HG02970 (cell line): Measurements from ENCODE around the gene MACROD2.

Experiments
- ATAC-seq: cut with Tn5 transposase; IDR thresholded peaks from one replicate; pipeline ENCODE4 v1.9.1; 2021; ENCODE audit warnings: mild to moderate bottlenecking, moderate library complexity, moderate number of reproducible peaks; ENCODE audit not compliant: unreplicated experiment, low FRiP score

Gene MACROD2

DNA sequence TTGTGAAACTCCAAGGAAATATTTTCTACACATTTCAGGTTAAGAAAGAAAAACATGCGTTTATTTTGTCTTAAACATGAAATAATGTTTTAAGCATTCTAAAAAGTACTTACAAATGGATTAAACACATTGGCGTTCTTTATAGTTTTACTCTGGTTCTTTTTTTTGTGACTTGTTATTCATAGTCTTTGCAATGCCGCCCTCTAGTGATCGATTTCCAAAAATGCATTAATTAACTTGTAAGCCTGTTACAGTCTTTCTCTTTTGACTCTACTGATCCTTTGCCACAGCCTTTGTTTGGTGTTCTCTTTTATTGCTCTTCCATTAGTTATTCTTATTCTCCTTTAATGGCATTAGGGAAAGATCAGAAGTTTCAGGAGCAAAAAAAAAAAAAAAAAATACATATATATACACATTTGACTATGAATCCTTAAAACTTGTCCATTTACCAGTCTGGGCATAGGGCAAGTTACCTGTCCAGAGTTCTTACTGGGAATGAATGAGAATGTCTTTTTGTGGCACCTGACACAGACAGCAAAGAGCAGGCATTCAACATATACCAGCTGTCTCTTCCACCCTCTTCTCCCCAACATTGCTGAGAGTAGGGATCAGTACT, 59.9 kb downstream of the MACROD2 start:
- no peak for ATAC-seq

DNA sequence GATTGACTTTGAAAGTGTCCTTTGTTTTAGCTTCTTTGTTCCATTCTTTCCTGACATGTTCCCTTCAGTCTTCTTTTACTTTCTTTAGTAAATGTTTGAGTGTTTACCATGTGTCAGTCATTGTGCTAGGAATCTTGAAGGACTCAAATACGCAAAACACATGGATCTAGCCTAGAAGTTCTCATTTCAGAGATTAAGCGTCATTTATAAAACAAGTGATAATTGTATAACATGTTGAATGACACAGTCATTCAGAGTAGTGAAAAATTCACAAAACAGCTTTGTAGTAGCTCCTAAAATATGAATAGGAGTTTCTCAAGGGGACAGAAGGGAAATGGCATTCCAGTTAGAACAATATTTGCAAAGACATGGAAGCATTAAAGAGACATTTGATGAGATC, 66.9 kb downstream of the MACROD2 start:
- ATAC-seq, result no peak

DNA sequence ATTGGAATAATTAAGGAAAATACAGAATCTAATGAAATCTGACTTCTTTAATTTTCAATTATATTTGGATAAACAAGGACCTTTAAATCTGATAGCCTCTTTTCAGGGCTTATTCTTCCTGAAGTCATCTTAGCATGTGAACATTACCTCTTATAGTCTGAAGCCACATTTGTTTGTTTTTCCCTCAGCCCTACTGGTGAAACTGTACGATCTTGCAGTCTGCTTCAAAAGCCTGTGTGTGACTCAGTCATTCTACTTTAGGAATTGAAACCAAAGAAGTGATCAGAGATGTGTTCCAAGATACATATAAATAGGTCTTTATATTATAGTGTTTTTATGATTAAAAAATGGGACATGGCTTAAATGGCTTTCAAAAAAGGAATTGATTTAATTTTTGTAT, 67.5 kb downstream of the MACROD2 start:
- no peak for ATAC-seq

DNA sequence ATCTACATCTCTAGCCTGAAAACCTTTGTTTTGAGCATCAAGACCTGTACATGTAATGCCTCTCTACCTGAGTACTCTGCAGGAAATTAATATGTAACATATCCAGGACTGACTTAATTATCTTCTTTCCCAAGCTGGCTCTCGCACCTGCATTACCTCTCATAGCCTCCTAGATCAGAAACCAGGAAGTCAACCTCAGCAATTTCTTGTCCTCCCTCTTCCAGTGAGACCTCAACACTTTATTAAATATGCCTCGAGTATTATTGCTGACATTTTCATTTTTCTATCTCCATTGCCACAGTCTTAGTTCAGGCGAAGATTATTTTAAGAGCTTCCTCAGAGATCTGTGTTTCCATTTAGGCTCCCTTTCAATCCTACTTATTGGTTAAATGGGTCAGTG, 69.0 kb downstream of the MACROD2 start:
- ATAC-seq, result no peak

DNA sequence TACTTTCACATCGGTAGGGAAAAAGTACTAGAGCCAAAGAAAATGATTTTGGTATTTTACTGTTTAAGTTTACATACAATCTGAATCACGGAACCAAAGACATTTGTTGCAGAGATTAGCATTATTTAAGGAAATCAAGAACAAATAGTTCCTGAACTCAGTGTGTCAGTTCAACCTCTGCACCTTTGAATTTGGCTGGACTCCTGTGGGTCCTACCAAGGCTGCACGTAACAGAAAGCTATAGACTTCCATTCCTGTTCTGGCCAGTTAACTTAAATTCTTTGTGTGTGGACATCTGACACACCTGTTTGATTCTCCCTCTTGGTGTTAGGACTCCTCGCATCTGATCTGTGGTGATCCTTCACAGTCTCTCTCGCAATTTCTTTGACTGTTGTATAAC, 69.6 kb downstream of the MACROD2 start:
- no peak for ATAC-seq

DNA sequence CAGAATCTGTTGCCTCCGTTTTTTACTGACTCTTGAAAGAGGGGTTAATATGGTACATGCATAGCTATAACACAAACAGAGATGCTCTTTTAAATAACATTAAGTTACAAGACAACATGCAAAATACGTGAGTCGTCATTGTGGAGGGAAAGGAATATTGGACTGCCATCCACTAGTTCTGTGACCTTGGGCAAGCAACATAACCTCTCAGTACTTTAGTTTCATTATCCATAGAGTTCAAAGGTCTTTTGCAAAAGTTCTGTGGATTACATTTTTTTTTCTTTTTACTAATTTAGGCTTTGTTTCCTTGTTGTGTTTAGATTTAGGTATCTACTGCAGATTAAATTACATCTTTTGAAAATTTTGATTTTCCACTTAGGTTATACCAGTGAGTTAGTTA, 70.5 kb downstream of the MACROD2 start:
- ATAC-seq, result no peak

DNA sequence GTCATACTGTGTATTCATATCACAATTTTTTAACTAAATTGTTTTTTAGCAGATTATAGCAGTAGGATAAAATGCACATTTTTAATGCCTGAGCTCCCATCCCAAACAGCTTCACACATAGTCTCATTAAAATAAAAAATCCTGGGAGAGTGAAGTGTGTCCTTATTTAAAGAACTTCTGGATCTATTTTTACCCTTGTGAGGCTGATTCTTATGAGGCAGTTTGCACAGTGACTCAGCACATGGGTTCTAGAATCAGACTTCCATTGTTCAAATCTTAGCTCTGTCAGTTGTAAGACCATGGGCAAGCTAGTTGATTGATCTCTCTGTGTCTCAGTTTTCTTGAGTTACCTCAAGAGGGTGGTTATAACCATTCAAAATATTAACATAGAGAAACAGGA, 72.3 kb downstream of the MACROD2 start:
- no peak for ATAC-seq

DNA sequence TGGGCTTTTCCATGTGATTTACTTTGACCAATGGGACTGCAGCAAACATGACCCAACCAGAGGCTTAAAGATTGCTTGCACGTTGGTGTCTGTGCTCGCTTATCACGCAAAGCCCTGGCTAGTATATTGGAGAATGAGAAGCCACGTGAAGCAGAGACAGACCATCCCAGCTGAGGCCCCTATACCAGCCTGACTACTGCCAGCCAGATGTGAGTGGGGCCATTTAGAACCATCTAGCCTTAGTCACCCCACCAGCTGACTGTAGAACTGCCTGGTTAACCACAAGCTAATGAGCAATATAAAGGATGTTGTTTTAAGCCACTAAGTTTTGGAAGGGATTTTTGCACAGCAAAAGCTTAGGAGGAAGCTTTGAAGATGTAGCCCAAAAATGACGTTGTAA, 74.5 kb downstream of the MACROD2 start:
- no peak for ATAC-seq

DNA sequence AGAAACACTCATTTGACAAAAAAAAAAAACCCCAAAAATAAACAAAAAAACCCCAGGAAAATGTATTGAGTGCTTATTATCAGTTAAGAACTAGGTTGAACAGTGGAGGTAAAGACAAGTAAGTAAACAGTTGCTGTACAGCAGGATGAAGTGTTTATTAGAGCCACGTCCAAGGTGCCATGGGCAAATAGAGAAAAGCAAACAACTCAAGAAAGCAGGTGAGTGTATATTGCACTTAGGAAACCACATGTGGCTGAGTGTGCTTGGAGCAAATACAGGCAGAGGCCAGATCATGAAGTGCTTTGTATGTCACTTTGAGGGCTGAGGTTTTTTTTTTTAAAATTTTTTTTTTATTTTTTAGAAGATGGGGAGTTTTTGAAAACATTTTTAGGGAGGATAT, 98.3 kb downstream of the MACROD2 start:
- ATAC-seq, result no peak

DNA sequence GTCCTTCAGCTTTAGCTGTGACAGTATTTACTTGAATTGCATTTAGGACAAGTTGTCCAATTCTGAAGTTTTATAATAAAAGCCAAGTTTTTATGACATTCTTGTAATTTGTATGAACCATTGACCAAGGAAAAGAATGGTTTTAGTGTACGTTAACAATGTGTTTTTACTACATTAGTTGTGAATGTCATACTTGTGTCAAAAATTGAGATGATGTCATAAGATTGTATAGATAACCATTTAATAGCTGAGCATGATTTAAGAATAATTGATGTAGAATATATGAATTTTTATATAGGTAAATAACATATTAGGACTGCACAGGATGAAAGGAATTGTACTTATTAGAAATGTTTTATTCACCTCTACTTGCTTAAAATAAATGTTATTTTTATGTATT, 102.9 kb downstream of the MACROD2 start:
- no peak for ATAC-seq

DNA sequence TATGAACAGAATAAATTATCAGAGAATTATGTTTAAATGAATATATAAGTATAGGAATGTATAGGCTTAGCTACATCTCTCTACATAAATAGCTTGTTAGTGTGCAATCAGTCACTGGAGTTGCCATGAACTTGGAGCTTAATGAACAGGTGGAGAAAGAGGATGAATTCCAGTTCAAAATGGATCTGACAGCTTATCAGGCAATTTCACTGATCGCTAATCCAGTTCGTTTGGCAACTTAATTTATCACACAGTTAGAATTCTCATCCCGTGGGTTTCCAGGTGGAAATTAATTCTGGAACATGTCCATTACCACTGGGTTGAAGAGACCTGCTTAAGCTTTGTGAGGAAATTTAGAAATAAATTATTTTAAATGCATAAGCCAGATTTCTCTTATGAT, 118.1 kb downstream of the MACROD2 start:
- ATAC-seq, result no peak

DNA sequence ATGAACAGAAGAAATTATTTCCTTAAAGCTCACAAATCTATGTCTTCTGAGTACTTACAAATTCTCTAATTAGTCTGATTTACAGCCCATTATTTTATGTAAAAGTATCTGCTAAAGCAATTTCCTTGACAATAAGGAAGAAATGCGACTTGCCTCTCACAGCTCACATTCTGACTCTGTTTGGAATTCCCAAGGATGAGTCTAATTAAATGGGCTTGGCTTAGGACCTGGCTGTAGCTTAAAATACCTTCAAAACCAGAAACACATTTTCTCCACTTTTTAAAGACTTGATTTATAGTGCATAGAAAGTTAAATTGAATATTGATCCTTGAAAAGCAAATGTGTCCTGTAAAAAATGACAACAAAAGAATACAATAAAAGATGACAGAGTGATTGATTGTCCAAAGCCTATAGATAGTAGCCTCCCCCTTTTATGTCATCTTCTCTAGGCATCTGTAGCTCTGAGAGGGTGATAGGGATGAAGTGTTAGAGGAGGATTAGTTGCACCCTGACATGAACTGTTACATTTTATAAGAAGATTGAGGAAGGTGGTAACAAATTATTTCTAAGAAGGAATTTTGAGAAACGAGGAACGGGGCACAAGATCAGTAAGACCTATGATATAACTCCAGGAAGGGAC, 118.9 kb downstream of the MACROD2 start:
- ATAC-seq, result no peak

DNA sequence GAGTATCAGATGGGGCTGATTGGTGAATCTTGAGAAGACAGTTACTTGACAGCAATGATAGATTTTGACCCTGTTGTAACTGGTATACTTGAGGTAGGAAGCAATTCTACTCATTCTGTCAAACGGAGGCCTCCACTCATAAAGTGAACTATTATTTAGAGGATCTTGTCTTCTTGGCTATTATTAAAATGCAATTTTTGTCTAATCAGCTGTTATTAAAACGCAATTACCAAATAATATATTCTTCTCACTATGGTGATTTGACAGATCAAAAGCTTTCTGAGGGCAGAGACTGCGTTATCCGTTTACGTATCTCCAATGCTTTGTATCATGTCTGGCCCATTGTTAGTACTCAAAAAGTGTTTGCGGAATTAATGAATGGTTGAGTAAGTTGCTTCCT, 120.7 kb downstream of the MACROD2 start:
- no peak for ATAC-seq

DNA sequence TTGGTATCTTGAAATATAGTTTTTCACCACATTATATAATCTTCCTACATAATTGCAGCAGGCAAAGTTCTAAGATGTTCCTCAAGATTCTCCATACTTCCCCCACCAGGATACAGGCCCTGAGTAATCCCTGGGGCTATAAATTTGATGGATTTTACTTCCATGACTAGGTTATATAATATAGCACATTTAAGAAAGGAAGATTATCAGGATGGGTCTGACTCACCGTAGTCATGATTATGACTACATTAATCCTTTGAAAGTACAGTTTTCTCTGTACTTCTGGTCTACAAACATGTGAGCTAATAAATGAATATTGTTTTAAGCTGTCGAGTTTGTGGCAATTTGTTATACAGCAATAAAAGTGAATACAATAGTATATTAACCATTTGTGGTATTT, 122.5 kb downstream of the MACROD2 start:
- no peak for ATAC-seq

DNA sequence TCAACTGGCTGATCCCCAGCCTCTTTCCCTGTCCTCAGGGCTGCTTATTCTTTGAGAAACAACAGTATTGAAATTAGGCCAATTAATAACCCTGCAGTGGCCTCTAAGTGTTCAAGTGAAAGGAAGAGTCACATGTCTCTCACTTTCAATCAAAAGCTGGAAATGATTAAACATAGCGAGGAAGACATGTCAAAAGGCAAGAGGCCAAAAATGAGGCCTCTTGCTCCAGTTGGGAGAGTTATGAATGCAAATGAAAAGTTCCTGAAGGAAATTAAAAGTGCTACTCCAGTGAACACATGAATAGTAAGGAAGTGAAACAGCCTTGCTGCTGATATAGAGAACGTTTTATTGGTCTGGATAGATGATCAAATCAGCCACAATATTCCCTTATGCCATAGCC, 131.5 kb downstream of the MACROD2 start:
- ATAC-seq, result no peak

DNA sequence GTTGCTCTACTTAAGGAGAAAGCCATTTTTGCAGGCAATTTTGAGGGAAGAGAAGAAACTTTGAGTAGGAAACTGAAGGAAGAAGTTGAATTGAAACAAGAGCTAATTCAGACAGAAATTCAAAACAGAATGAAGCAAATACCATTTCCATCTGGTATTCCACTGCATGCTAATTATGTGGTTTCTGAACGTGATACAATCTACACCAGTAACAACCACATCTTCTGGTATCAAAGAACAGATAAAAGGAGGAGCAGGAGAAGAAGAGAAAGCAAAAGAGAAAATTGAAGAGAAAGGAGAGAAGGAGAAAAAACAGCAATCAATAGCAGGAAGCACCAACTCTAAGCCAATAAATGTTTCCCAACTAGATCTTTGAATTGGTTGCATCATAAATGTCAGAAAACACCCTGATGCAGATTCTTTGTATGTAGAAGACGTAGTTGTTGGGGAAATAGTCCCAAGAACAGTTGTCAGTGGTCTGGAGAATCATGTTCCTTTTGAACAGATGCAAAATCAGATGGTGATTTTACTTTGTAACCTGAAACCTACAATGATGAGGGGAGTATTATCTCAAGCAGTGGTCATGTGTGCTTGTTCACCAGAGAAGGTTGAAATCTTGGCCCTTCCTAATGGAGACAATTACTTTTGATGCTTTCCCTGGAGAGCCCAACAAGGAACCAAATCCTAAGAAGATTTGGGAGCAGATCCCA, 132.4 kb downstream of the MACROD2 start:
- ATAC-seq, result no peak

DNA sequence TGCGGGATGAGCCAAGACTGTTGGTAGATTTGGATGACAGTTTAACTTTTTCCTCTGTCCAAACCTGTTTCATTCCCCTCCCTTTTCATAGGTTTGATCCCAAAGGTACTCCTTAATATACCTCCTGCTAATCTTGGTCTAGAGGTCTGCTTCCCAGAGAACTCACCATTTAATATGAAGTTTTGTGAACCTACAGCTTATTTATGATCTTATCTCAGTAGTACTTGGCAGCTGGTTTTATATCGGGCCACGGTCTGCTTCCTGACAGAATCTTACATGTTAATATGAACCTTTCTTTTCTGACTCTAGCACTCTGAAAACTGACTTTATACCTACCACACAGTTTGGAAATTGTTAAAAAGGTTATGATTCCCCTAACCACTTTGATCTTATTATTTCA, 138.7 kb downstream of the MACROD2 start:
- ATAC-seq, result no peak

DNA sequence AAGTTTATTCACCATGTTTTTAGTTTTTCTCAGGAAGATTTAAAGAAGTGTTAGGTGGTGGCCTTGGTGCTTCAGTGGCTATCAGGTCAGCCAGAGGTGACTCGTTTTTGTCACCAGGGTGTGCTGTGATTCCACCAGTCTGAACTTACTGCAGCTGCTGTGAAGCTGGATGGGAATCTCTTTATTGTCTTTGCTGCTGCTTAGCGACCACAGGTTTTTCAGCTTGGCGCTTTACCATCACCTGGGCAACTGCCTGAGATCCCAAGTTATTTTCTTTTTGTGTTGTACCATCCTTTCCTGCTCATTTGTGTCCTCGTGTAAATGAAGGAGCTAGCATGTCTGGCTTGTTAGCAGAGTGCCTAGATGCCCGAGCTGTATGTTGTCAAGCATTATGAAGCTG, 146.9 kb downstream of the MACROD2 start:
- no peak for ATAC-seq

DNA sequence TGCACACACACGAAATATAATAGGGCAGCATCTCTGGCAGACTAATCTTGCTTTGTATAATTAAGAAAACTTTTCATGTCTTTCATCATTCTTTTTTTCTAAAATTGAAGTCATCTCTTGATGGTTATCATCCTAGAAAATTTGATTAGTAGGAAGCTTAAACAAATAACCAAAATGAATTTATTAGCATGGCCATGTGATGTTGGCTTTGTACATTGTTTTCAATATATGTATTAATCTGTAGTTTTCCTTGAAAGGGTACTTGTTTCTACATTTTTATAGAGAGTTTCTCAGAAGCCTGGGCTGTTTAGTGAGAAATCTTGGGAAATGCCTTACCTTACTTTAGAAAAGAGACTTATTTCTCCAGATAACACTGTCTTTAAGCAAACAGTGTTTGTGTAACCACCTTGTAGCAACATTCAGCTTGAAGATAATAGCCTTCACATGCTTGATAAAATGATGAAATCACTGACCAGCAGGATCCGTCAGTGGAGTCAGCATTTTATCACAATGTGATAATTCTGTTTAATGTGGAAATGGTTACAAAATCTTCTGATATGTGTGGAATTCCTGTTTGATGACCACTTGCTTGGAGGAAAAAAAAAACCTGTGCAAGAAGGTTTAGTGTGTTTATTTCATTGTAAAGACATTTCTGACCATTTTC, 147.8 kb downstream of the MACROD2 start:
- no peak for ATAC-seq

DNA sequence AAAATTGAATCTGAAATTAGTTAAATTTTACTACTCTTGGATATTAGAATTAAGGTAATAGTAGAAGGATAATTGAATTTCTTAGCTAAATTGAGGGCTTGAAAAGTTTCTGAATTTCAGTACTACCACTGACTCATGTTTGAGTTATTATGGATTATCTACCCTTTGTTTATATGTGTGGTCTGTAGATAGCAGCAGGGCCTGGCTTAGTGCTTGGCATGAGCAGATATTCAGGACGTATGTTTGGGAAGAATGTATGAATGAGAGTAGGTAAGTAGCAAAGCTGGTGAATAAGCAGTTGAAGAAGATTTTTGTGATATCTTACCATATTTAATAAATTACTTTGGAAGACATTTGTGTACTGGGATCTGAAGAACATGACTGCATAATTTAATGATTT, 152.7 kb downstream of the MACROD2 start:
- no peak for ATAC-seq

DNA sequence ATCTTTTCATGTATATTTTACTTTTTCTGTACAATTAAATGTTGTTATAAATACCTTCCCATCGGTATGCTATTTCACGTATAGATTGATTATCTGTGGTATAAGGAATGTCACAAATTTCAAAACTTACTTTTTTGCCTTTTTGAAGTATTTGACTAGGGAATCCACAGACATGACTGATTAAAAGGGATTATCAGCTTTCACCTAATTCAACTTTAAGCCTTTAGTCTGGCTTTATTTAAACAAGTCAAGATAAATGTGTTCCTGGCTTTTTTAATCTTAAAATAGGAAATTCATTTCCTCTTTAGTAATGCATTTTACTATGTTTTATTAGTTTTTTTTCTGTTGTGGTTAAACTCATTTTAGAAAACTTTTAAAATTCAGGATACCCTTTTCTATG, 160.0 kb downstream of the MACROD2 start:
- ATAC-seq, result no peak

DNA sequence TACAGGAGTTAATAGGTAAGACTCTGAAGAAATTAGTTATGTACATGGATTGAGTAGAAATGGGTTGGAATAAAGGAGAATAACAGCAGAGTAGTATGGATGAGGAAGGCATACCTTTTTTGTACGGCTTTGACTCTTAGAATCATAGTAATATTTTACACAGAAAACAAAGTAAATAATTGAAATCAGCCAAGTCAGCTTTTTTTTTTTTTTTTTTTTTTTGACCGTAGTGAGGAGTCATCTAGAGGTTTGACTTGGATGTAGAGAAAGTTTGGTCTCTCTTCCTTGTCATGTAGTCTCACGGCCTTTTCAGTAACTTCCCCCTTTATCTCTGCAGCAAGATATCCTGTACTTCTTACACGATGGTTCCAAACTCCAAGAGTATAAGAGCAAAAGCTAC, 183.2 kb downstream of the MACROD2 start:
- no peak for ATAC-seq
